Liver (tissue), 3 donors: ENCODE results near the gene HSFX1.
"Not testable (repeated sequence)": the region's sequence is repeated elsewhere in the genome, so short reads cannot be mapped to it uniquely, and the experiment has no call there.

Experiments used
- CTCF ChIP-seq: fragments of 150-350 bp; IDR thresholded peaks from 2 replicates; pipeline ENCODE4 v1.5.1; 2017; ENCODE audit warnings: improper control_type of control experiment, low read depth, low read length; ENCODE audit not compliant: missing input control
- RXRA ChIP-seq, 2 donors: IDR thresholded peaks; 2 replicates each; pipeline ENCODE4 v1.6.1; 2017 to 2018; ENCODE audit warnings: antibody characterized with exemption in 2 of 2, mild to moderate bottlenecking in 1 of 2
- donor health status: healthy.
- donor health status: healthy.

DNA sequence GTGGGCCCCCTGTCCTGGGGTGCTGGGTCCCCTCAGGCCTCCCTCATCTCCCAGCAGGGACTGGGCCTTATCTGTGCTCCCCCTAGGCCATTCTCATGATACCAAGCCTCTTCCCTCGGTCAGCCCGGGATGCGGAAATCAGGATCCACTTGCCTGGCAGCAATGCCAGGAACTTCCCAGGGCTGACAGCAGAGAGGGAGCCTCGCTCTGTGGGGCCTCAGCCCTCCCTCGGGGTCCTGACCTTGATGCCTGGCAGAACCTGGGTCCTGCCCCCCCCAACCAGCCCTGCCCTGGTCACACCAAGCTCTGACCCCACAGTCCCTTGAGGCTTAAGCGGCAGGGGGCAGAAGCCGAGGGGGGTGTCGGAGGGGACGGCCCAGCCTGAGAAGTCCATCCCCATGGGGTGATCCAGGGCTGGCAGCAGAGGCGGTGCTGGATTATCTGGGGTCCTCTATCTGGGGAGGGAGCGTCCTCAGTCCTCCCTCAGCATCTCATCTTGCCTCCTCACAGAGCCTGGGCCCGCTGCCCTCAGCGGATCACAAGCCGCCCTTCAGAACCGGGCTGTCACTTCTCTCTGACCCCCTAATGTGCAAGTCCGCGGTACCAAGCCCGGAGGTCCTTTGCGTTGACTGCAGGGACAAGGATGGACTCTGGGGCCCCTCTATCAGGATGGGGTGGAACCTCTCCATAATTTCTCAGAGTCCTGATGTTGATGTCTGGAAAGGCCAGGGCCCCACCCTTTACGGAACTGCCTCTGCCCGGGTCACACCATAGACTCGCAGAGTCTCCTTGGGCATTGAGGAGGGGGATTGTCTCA, 11.8 kb upstream of the HSFX1 start:
- TF ChIP-seq RXRA (IDR thresholded peaks at IDR 0.05); CTCF: not testable (repeated sequence)
